ENCODE results near the gene CLPX.
"Not testable (repeated sequence)": the region's sequence is repeated elsewhere in the genome, so short reads cannot be mapped to it uniquely, and the experiment has no call there.

CLPX gene

GRCh38 chr15:65194826-65195547, 9.8 kb upstream of the CLPX start:
- no peaks in the 10 kb centered on the region for H3K9me3 ChIP-seq (replicated peaks; ENCODE audit: insufficient read depth, low read length)
- H3K4me3 ChIP-seq (ENCODE audit: low read length), result no peak overlapping the region
- H3K27me3 ChIP-seq (replicated peaks; ENCODE audit: insufficient read depth, low read length), result no peaks in the 10 kb centered on the region
- no peak overlapping the region for H2AFZ ChIP-seq (ENCODE audit: low read length)
- H3K36me3 ChIP-seq (replicated peaks; ENCODE audit: insufficient read depth, low read length), result no peaks in the 10 kb centered on the region
- H4K20me1 ChIP-seq (ENCODE audit: insufficient read depth, low read length), result no peaks in the 10 kb centered on the region
- H3K4me1 ChIP-seq (ENCODE audit: low read length), result no peaks in the 10 kb centered on the region
- no peaks in the 10 kb centered on the region for H3K79me2 ChIP-seq (ENCODE audit: low read length)
- no peak overlapping the region for H3K4me2 ChIP-seq (ENCODE audit: low read depth, low read length)
- no peak overlapping the region for H3K9ac ChIP-seq (ENCODE audit: low read length)
- H3F3A ChIP-seq (ENCODE audit: insufficient read depth, low read length), result no peaks in the 10 kb centered on the region
- no peak overlapping the region for H3K27ac ChIP-seq (ENCODE audit: low read length)
- no peak for DNase-seq
- TF ChIP-seq EZH2 (optimal IDR thresholded peaks at IDR 0.05; ENCODE audit: low read depth, low read length) (no peak), CTCF (IDR thresholded peaks at IDR 0.05; ENCODE audit: low read length) (no peak), EZH2phosphoT487 (IDR thresholded peaks at IDR 0.05; ENCODE audit: low read length) (no peak)
- H3K9me2 ChIP-seq (replicated peaks; ENCODE audit: insufficient read depth, low read length), result no peaks in the 10 kb centered on the region

- Histone ChIP-seq H3K9me2 (replicated peaks; ENCODE audit: insufficient read depth, low read length) (no peaks in the 10 kb centered on the region), H3K9ac (ENCODE audit: low read length) (no peak overlapping the region), H3K27me3 (replicated peaks; ENCODE audit: insufficient read depth, low read length) (no peaks in the 10 kb centered on the region), H3K4me3 (ENCODE audit: low read length) (no peak overlapping the region), H3K4me2 (ENCODE audit: low read depth, low read length) (no peak overlapping the region), H3K9me3 (replicated peaks; ENCODE audit: insufficient read depth, low read length) (no peaks in the 10 kb centered on the region), H4K20me1 (ENCODE audit: insufficient read depth, low read length) (no peaks in the 10 kb centered on the region), H2AFZ (ENCODE audit: low read length) (no peak overlapping the region), H3F3A (ENCODE audit: insufficient read depth, low read length) (no peaks in the 10 kb centered on the region), H3K27ac (ENCODE audit: low read length) (no peak overlapping the region), H3K4me1 (ENCODE audit: low read length) (no peaks in the 10 kb centered on the region), H3K79me2 (ENCODE audit: low read length) (no peaks in the 10 kb centered on the region), H3K36me3 (replicated peaks; ENCODE audit: insufficient read depth, low read length) (no peaks in the 10 kb centered on the region)
- no peak for DNase-seq
- TF ChIP-seq CTCF (IDR thresholded peaks at IDR 0.05; ENCODE audit: low read length), result no peak
- TF ChIP-seq EZH2 (optimal IDR thresholded peaks at IDR 0.05; ENCODE audit: low read depth, low read length), result no peak
- no peak for TF ChIP-seq EZH2phosphoT487 (IDR thresholded peaks at IDR 0.05; ENCODE audit: low read length)
Observed at GRCh38 chr15:65192016-65192415, 6.9 kb upstream of the CLPX start.

- peak; percentile 26 for DNase-seq
- Histone ChIP-seq H3K36me3 (replicated peaks; ENCODE audit: insufficient read depth, low read length) (no peaks in the 10 kb centered on the region), H3K9me2 (replicated peaks; ENCODE audit: insufficient read depth, low read length) (no peaks in the 10 kb centered on the region), H3K27ac (ENCODE audit: low read length) (no peak overlapping the region), H3K79me2 (ENCODE audit: low read length) (peaks cover 8% of the 10 kb centered on the region), H2AFZ (ENCODE audit: low read length) (no peak overlapping the region), H3K27me3 (replicated peaks; ENCODE audit: insufficient read depth, low read length) (no peaks in the 10 kb centered on the region), H3K4me3 (ENCODE audit: low read length) (no peak overlapping the region), H3F3A (ENCODE audit: insufficient read depth, low read length) (0 out of 2 replicates have a peak, but pooled peaks cover 6% of the 10 kb centered on the region), H3K4me1 (ENCODE audit: low read length) (0 out of 2 replicates have a peak, but pooled peaks cover 4% of the 10 kb centered on the region), H3K4me2 (ENCODE audit: low read depth, low read length) (no peak overlapping the region), H3K9ac (ENCODE audit: low read length) (no peak overlapping the region), H4K20me1 (ENCODE audit: insufficient read depth, low read length) (no peaks in the 10 kb centered on the region), H3K9me3 (replicated peaks; ENCODE audit: insufficient read depth, low read length) (no peaks in the 10 kb centered on the region)
- TF ChIP-seq CTCF (IDR thresholded peaks at IDR 0.05; ENCODE audit: low read length), result peak; percentile 70
- TF ChIP-seq EZH2 (optimal IDR thresholded peaks at IDR 0.05; ENCODE audit: low read depth, low read length), result no peak
Observed at GRCh38 chr15:65189102-65189740, 4.1 kb upstream of the CLPX start.

- not testable (repeated sequence) for H3F3A ChIP-seq (ENCODE audit: insufficient read depth, low read length); H3K27ac ChIP-seq (ENCODE audit: low read length); H3K9ac ChIP-seq (ENCODE audit: low read length); H3K4me3 ChIP-seq (ENCODE audit: low read length); H3K36me3 ChIP-seq (replicated peaks; ENCODE audit: insufficient read depth, low read length); H3K4me2 ChIP-seq (ENCODE audit: low read depth, low read length); H3K4me1 ChIP-seq (ENCODE audit: low read length); H4K20me1 ChIP-seq (ENCODE audit: insufficient read depth, low read length); H2AFZ ChIP-seq (ENCODE audit: low read length); H3K9me3 ChIP-seq (replicated peaks; ENCODE audit: insufficient read depth, low read length); DNase-seq; H3K27me3 ChIP-seq (replicated peaks; ENCODE audit: insufficient read depth, low read length); H3K9me2 ChIP-seq (replicated peaks; ENCODE audit: insufficient read depth, low read length)
- H3K79me2 ChIP-seq (ENCODE audit: low read length), result peaks cover 16% of the 10 kb centered on the region
Observed at GRCh38 chr15:65188472-65188871, 3.3 kb upstream of the CLPX start.
